ENCODE measurements around the gene DCPS.
"Not testable (repeated sequence)": the region's sequence is repeated elsewhere in the genome, so short reads cannot be mapped to it uniquely, and the experiment has no call there.

- TF ChIP-seq, protein P1, sequence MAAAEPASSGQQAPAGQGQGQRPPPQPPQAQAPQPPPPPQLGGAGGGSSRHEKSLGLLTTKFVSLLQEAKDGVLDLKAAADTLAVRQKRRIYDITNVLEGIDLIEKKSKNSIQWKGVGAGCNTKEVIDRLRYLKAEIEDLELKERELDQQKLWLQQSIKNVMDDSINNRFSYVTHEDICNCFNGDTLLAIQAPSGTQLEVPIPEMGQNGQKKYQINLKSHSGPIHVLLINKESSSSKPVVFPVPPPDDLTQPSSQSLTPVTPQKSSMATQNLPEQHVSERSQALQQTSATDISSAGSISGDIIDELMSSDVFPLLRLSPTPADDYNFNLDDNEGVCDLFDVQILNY (CRISPR knock-in tag; IDR thresholded peaks at IDR 0.05), result not testable (repeated sequence)
- TF ChIP-seq TEAD4 (CRISPR knock-in tag; IDR thresholded peaks at IDR 0.05); NFATC4 (CRISPR knock-in tag; IDR thresholded peaks at IDR 0.05); ATF2 (CRISPR knock-in tag; IDR thresholded peaks at IDR 0.05; ENCODE audit: borderline replicate concordance, low read depth); RORB (CRISPR knock-in tag; IDR thresholded peaks at IDR 0.05); TCF7 (CRISPR knock-in tag; IDR thresholded peaks at IDR 0.05; ENCODE audit: low read depth); ZNF121 (CRISPR knock-in tag; IDR thresholded peaks at IDR 0.05); TP53 (CRISPR knock-in tag; IDR thresholded peaks at IDR 0.05); ZMAT4 (CRISPR knock-in tag; IDR thresholded peaks at IDR 0.05); EMX1 (CRISPR knock-in tag; IDR thresholded peaks at IDR 0.05): not testable (repeated sequence)
- TF ChIP-seq, protein P2, sequence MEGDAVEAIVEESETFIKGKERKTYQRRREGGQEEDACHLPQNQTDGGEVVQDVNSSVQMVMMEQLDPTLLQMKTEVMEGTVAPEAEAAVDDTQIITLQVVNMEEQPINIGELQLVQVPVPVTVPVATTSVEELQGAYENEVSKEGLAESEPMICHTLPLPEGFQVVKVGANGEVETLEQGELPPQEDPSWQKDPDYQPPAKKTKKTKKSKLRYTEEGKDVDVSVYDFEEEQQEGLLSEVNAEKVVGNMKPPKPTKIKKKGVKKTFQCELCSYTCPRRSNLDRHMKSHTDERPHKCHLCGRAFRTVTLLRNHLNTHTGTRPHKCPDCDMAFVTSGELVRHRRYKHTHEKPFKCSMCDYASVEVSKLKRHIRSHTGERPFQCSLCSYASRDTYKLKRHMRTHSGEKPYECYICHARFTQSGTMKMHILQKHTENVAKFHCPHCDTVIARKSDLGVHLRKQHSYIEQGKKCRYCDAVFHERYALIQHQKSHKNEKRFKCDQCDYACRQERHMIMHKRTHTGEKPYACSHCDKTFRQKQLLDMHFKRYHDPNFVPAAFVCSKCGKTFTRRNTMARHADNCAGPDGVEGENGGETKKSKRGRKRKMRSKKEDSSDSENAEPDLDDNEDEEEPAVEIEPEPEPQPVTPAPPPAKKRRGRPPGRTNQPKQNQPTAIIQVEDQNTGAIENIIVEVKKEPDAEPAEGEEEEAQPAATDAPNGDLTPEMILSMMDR (IDR thresholded peaks at IDR 0.05), result not testable (repeated sequence)
Observed at GRCh38 chr11:126255507-126255906, 48.4 kb upstream of the DCPS start.
